GM19467 (cell line): ENCODE data around the gene DIRAS1.

Experiments used
- ATAC-seq: cut with Tn5 transposase; IDR thresholded peaks from one replicate; pipeline ENCODE4 v1.9.1; 2021; ENCODE audit warnings: mild to moderate bottlenecking, moderate library complexity; ENCODE audit not compliant: unreplicated experiment

DIRAS1 gene

GRCh38 chr19:2720777-2721569, at the start of gene DIRAS1:
Gene DIRAS1 (minus strand): TSS chr19:2721372. CDS start chr19:2717806, 3,566 bp downstream.
- no peak for ATAC-seq

GRCh38 chr19:2770055-2771013, 49.2 kb upstream of the DIRAS1 start:
- no peak for ATAC-seq

- no peak for ATAC-seq
Observed at GRCh38 chr19:2769218-2769617, 48.0 kb upstream of the DIRAS1 start.

- no peak for ATAC-seq
Observed at GRCh38 chr19:2768365-2769132, 47.4 kb upstream of the DIRAS1 start.

- no peak for ATAC-seq
Observed at GRCh38 chr19:2767688-2768087, 46.5 kb upstream of the DIRAS1 start.

- ATAC-seq = no peak
Observed at GRCh38 chr19:2766594-2767372, 45.6 kb upstream of the DIRAS1 start.

GRCh38 chr19:2765376-2765775, 44.2 kb upstream of the DIRAS1 start:
- ATAC-seq = no peak

GRCh38 chr19:2764945-2765344, 43.8 kb upstream of the DIRAS1 start:
- no peak for ATAC-seq

GRCh38 chr19:2763687-2764086, 42.5 kb upstream of the DIRAS1 start:
- ATAC-seq = no peak

- ATAC-seq = no peak
Observed at GRCh38 chr19:2762783-2763496, 41.8 kb upstream of the DIRAS1 start.

GRCh38 chr19:2761876-2762782, 41.0 kb upstream of the DIRAS1 start:
- no peak for ATAC-seq

- no peak for ATAC-seq
Observed at GRCh38 chr19:2761309-2761677, 40.1 kb upstream of the DIRAS1 start.

GRCh38 chr19:2759965-2760364, 38.8 kb upstream of the DIRAS1 start:
- ATAC-seq = no peak

GRCh38 chr19:2759362-2759761, 38.2 kb upstream of the DIRAS1 start:
- ATAC-seq = no peak

- ATAC-seq = no peak
Observed at GRCh38 chr19:2758601-2759313, 37.6 kb upstream of the DIRAS1 start.

- ATAC-seq = no peak
Observed at GRCh38 chr19:2756921-2757881, 36.0 kb upstream of the DIRAS1 start.

- no peak for ATAC-seq
Observed at GRCh38 chr19:2756477-2756876, 35.3 kb upstream of the DIRAS1 start.
